GF-D8 (cell line): ENCODE data around the gene PTGR3.
A peak's percentile ranks its signal among the peaks of the same experiment; 100 is the strongest.

Source experiments
- DNase-seq: peaks from one replicate; lab custom pipeline; 2025; lab: John Stamatoyannopoulos, UW

PTGR3 gene

GRCh38 chr18:75169411-75169810 lies 39.5 kb downstream of the PTGR3 start:
- no peak for DNase-seq

GRCh38 chr18:75168619-75169018 lies 40.3 kb downstream of the PTGR3 start:
- DNase-seq = no peak

GRCh38 chr18:75167759-75168618 lies 41.0 kb downstream of the PTGR3 start:
- DNase-seq = no peak

GRCh38 chr18:75167137-75167536 lies 41.8 kb downstream of the PTGR3 start:
- no peak for DNase-seq

GRCh38 chr18:75165926-75166325 lies 43.0 kb downstream of the PTGR3 start:
- DNase-seq = no peak

- no peak for DNase-seq
Measured at GRCh38 chr18:75164479-75164878, 44.5 kb downstream of the PTGR3 start.

- DNase-seq = no peak
Measured at GRCh38 chr18:75163736-75164135, 45.2 kb downstream of the PTGR3 start.

GRCh38 chr18:75162978-75163377 lies 46.0 kb downstream of the PTGR3 start:
- no peak for DNase-seq

- DNase-seq = no peak
Measured at GRCh38 chr18:75162467-75162866, 46.5 kb downstream of the PTGR3 start.

- peak; percentile 58 for DNase-seq
Measured at GRCh38 chr18:75161256-75162028, 47.5 kb downstream of the PTGR3 start.

GRCh38 chr18:75160364-75160763 lies 48.6 kb downstream of the PTGR3 start:
- DNase-seq = no peak

GRCh38 chr18:75159646-75160356 lies 49.1 kb downstream of the PTGR3 start:
- no peak for DNase-seq

GRCh38 chr18:75159238-75159518 lies 49.8 kb downstream of the PTGR3 start:
- no peak for DNase-seq
